Right renal cortex interstitium (tissue), 3 donors: ENCODE data around the gene GNAQ. TPM values are rescaled to one million over a fixed set of nuclear protein-coding genes. Genes with fewer than 3 reads are reported as not detected.
"Not testable (repeated sequence)": the region's sequence is repeated elsewhere in the genome, so short reads cannot be mapped to it uniquely, and the experiment has no call there.

ENCODE experiments used
- DNase-seq, 3 donors: peaks; one replicate each; pipeline ENCODE4 v3.0.0-alpha.2; 2013; ENCODE audit warnings: low read depth in 3 of 3, low spot score in 2 of 3
- polyA plus RNA-seq, 3 donors: library from polyadenylated mRNA; unstranded; fragments of 120-200 nt; gene quantifications; one replicate each; pipeline ENCODE4 v1.2.1, GENCODE V29; 2013; ENCODE audit not compliant: insufficient read length in 3 of 3

The GNAQ gene
- polyA plus RNA-seq, 3 donors: 64.8 to 67.5 (median 67.3) TPM

DNA sequence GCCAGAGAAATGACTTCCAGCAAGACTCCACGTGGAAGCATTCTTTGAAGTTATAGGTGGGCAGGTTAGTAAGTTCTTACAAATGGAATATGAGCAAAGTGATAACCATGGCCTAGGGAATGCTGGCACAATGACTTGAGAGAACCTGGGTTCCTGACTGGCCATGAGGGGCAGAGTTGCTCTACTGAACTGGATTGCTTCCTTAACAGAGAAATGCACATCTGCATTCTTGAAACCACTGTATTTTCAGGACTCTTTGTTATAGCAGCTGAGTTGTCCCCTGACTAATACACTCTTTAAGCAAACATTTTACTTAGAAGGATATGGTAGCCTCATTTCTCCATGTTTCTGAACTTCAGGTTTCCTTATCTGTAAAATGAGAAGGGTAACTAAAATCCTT is 275.2 kb downstream of the GNAQ start:
- DNase-seq: no peak

- DNase-seq: no peak
These were observed 278.4 kb downstream of the GNAQ start for GRCh38 chr9:77753180-77753579.

- no peak for DNase-seq
These were observed 279.1 kb downstream of the GNAQ start for GRCh38 chr9:77752554-77752953.

GRCh38 chr9:77751341-77752091 is 280.1 kb downstream of the GNAQ start:
- peak; percentile 55 to 67 (median 63) for DNase-seq

GRCh38 chr9:77750981-77751340 is 280.6 kb downstream of the GNAQ start:
- no peak for DNase-seq

DNA sequence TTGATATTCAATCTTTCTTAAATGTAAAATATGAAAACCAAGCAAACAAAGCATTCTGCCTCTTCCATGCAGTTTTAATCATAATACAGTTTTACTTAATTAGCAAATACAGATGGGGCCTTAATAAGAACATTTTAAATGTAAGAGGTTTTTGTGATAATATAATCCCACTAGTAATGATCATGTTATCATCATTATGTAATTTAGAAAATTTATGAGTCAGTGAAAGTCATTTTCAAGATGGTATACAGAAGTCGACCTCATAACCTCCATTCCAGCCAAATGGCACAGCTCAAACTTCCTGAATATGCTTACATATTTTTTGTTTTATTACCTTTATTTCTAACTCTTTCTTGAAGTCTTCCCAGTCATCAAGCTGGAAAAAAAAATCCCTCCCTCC is 281.3 kb downstream of the GNAQ start:
- no peak for DNase-seq

- no peak for DNase-seq
These were observed 283.3 kb downstream of the GNAQ start for GRCh38 chr9:77748214-77748772.

- no peak for DNase-seq
These were observed 284.4 kb downstream of the GNAQ start for GRCh38 chr9:77747163-77747562.

DNA sequence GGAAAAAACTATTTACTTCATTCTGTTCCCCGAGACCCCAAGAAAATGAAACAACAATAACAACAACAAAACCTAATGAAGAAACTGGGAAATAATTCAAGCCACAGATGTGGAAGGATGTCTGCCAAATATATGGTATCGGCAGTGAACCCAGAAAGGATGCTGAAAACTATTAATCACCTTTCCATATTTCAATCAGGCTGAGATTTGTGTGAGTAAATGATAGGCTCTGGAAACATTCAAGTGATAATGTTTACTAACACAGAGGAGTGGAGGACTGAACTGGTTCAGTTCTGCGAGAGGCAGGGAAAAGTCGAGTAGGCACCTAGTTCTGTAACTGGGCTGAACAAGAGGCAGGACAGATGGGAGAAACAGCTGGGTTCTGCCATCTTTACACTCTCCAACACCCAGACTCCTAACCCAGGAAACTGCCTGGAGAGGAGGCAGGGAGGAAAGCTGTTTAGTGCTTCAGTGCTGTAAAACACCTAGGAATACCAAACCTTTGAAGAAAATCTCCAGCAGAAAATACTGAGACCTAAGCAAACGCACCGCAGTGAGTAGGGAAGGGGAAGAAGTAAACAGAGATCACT is 286.7 kb downstream of the GNAQ start:
- DNase-seq: no peak

DNA sequence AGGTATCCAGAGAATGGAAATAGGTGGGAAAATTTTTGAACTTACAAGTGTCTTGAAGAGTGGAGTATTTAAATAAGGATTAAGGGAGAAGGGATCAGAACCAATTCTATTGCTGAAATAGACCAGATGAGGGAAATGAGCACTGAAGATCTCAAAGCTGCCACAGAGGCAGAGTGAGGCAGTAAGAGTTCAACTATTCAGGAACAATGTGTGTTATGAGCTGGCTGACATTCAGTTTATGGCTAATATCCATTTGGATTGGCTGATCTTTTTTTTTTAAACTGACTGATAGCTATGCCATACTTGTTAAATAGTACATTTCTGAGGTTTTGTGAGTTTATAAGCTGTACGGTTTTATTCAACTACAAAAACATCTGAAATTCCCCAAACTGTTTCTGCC is 288.2 kb downstream of the GNAQ start:
- DNase-seq: no peak

GRCh38 chr9:77738932-77739331 is 292.7 kb downstream of the GNAQ start:
- DNase-seq: no peak

DNA sequence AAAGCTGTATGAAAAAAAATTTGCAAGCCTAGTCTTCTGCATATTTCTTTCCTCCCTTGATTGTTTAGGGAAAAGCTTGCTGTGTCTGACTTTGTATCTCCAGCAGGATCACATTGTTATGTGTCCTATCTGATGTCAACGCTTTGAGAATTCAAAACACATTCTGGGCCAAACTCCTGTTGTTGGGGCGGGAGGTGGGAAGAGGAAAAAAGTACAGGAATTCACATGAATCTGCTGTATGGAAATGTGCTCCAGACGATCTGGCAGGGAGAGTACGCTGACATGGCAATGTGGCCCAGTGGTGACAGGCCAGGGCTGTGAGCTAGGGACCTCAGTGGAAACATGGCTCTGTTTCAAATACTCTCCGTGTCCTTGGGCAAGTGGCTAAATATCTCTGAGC is 296.1 kb downstream of the GNAQ start:
- DNase-seq: no peak

- no peak for DNase-seq
These were observed 299.7 kb downstream of the GNAQ start for GRCh38 chr9:77731930-77732329.

GRCh38 chr9:77731008-77731698 is 300.5 kb downstream of the GNAQ start:
- DNase-seq: no peak

- DNase-seq: no peak
These were observed 302.4 kb downstream of the GNAQ start for GRCh38 chr9:77729177-77729576.

DNA sequence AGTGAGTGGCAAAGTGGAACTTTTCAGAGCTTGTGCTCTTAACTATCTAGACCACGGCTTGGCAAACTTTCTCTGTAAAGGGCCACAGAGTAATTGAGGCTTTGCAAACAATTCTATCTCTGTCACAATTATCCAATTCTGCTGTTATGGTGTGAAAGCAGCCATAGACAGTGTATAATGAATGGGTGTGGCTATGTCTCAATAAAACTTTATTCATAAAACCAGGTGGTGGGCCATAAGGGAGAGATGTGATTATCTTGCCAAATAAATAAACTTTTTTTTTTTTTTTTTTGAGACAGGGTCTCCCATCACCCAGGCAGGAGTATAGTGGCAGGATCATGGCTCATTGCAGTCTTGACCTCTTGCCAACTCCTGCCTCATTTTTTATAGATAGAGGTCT is 304.8 kb downstream of the GNAQ start:
- no peak for DNase-seq

GRCh38 chr9:77726289-77726688 is 305.3 kb downstream of the GNAQ start:
- DNase-seq: no peak

DNA sequence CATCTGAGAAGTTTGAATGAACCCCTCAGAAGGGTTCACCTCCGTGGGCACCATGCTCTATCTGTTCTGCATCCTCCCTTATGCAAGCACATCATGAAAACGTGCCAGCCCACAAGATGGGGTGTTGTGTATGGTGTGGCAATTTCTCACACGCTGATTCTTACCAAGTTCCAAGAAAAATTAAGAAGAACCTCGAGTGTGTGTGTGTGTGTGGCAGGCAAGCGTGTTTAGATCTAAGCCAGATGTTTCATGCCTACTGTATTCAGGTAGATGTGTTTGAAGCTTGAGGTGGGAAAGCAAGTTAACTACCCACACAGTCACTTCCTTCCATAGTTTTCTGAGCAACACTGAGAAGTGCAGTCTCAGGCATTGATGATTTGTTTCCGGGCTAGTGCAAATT is 305.8 kb downstream of the GNAQ start:
- DNase-seq: no peak

GRCh38 chr9:77725046-77725694 is 306.4 kb downstream of the GNAQ start:
- no peak for DNase-seq

- not testable (repeated sequence) for DNase-seq
These were observed 310.5 kb downstream of the GNAQ start for GRCh38 chr9:77721156-77721555.

- no peak for DNase-seq
These were observed 312.3 kb downstream of the GNAQ start for GRCh38 chr9:77719321-77719720.
